Endothelial cell of umbilical vein (primary cell): ENCODE measurements around the gene ADAMTSL3. TPM values are rescaled to one million over a fixed set of nuclear protein-coding genes. Genes with fewer than 3 reads are reported as not detected.

Experiments
- BruUV-seq: library from RNA; stranded (reverse); fragments of 400-500 nt; replicated peaks from 2 replicates; lab custom pipeline; 2021; lab: Mats Ljungman, UMichigan
- CTCF ChIA-PET: fragments of 300-600, 350-600 bp; sonication (Branson Sonifier 250); formaldehyde crosslinking; loops from one replicate; lab custom pipeline; 2021; ENCODE audit warnings: antibody characterized with exemption, inconsistent platforms; lab: Charles Lee
- POLR2A ChIA-PET: fragments of 300-600, 350-600 bp; sonication (Branson Sonifier 250); formaldehyde crosslinking; loops from one replicate; lab custom pipeline; 2021; ENCODE audit warnings: antibody characterized with exemption, inconsistent platforms; lab: Charles Lee
- DNase-seq: peaks from one replicate; pipeline ENCODE4 v3.0.0-alpha.2; 2011; ENCODE audit warnings: low read depth, low spot score
- FAIRE-seq: peaks from 2 replicates; lab custom pipeline; 2011; peaks lifted over from hg19 to GRCh38; lab: Jason Lieb, UNC
- H2AFZ ChIP-seq: 2 replicates; pipeline ENCODE4 v1.6.0; 2012; ENCODE audit warnings: low read depth, low read length, control low read depth, inconsistent platforms
- H3K27ac ChIP-seq: 2 replicates; pipeline ENCODE4 v1.5.1; 2011; ENCODE audit warnings: low read depth, mild to moderate bottlenecking, control low read depth, low read length, moderate library complexity; ENCODE audit not compliant: insufficient read depth
- H3K27me3 ChIP-seq, 2 experiments: 2 replicates each; pipeline versions ENCODE4 v1.6.0 to v1.6.1; 2011; ENCODE audit warnings: low read length in 2 of 2, mixed read lengths in 1 of 2; ENCODE audit not compliant: control insufficient read depth in 2 of 2, insufficient read depth in 2 of 2
- H3K36me3 ChIP-seq, 2 experiments: 2 replicates in 1 of 2; 3 replicates in 1 of 2; pipeline ENCODE4 v1.5.1; 2011; ENCODE audit warnings: low read length in 2 of 2, mild to moderate bottlenecking in 1 of 2, moderate library complexity in 1 of 2; ENCODE audit not compliant: control insufficient read depth in 2 of 2, insufficient read depth in 2 of 2; ENCODE audit errors: extremely low read depth in 1 of 2
- H3K4me1 ChIP-seq: 3 replicates; pipeline ENCODE4 v1.5.1; 2011; ENCODE audit warnings: mild to moderate bottlenecking, low read length; ENCODE audit not compliant: control insufficient read depth, insufficient read depth; ENCODE audit errors: extremely low read depth
- H3K4me2 ChIP-seq: 2 replicates; pipeline ENCODE4 v1.6.1; 2011; ENCODE audit warnings: low read length, control low read depth, mixed read lengths; ENCODE audit not compliant: insufficient read depth
- H3K4me3 ChIP-seq, 3 experiments: fragments of 200-600 bp in 1 of 3; sonication (generic), shearing (Covaris generic) in 1 of 3; replicated peaks in 1 of 3; 2 replicates each; pipeline ENCODE4 v1.5.1; 2011 to 2016; ENCODE audit warnings: control low read depth in 3 of 3, low read length in 3 of 3, mild to moderate bottlenecking in 2 of 3, inconsistent platforms in 1 of 3, low read depth in 1 of 3, moderate library complexity in 1 of 3; ENCODE audit not compliant: insufficient read depth in 1 of 3
- H3K79me2 ChIP-seq: 2 replicates; pipeline ENCODE4 v1.6.0; 2012; ENCODE audit warnings: low read length, inconsistent platforms; ENCODE audit not compliant: control insufficient read depth, insufficient read depth
- H3K9ac ChIP-seq: replicated peaks from 2 replicates; pipeline ENCODE3; 2011; ENCODE audit warnings: low read length, control low read depth; ENCODE audit not compliant: insufficient read depth; ENCODE audit errors: extremely low read depth
- H3K9me1 ChIP-seq: replicated peaks from 3 replicates; pipeline ENCODE4 v1.6.0; 2011; ENCODE audit warnings: mild to moderate bottlenecking, low read length; ENCODE audit not compliant: control insufficient read depth, insufficient read depth; ENCODE audit errors: extremely low read depth
- H3K9me3 ChIP-seq: replicated peaks from 2 replicates; pipeline ENCODE4 v1.5.1; 2012; ENCODE audit warnings: low read length, inconsistent platforms; ENCODE audit not compliant: control insufficient read depth, insufficient read depth
- H4K20me1 ChIP-seq: replicated peaks from 2 replicates; pipeline ENCODE3; 2011; ENCODE audit warnings: mild to moderate bottlenecking, low read length; ENCODE audit not compliant: control insufficient read depth, insufficient read depth; ENCODE audit errors: extremely low read depth
- CTCF ChIP-seq, 2 donors: IDR thresholded peaks; 1 replicate in 1 of 2; 2 replicates in 1 of 2; pipeline ENCODE4 v1.5.1; 2011; ENCODE audit warnings: low read length in 2 of 2, mild to moderate bottlenecking in 2 of 2, moderate library complexity in 2 of 2, control low read depth in 1 of 2, inconsistent platforms in 1 of 2, low read depth in 1 of 2; ENCODE audit not compliant: insufficient read depth in 1 of 2; ENCODE audit errors: extremely low read depth in 1 of 2
- EZH2 ChIP-seq: IDR thresholded peaks from 2 replicates; pipeline ENCODE4 v1.6.1; 2012; ENCODE audit warnings: borderline replicate concordance, low read depth, mild to moderate bottlenecking, moderate library complexity, low read length, inconsistent platforms; ENCODE audit not compliant: severe bottlenecking
- FOS ChIP-seq: IDR thresholded peaks from 2 replicates; pipeline ENCODE4 v1.6.1; 2011; ENCODE audit warnings: mild to moderate bottlenecking, low read length, moderate library complexity, borderline replicate concordance; ENCODE audit not compliant: insufficient read depth
- GATA2 ChIP-seq: IDR thresholded peaks from 2 replicates; pipeline ENCODE4 v1.7.0; 2011; ENCODE audit warnings: low read depth, mild to moderate bottlenecking, moderate library complexity, mixed read lengths, low read length; ENCODE audit not compliant: insufficient read length, insufficient read depth
- JUN ChIP-seq: IDR thresholded peaks from 2 replicates; pipeline ENCODE4 v1.6.1; 2011; ENCODE audit warnings: borderline replicate concordance, low read depth; ENCODE audit not compliant: insufficient read length, insufficient read depth
- MYC ChIP-seq: IDR thresholded peaks from one replicate; pipeline ENCODE4 v1.6.1; 2011; ENCODE audit warnings: mild to moderate bottlenecking, low read depth, low read length
- POLR2A ChIP-seq: IDR thresholded peaks from 2 replicates; pipeline ENCODE4 v1.6.1; 2012; ENCODE audit warnings: low read depth, mild to moderate bottlenecking, control low read depth, low read length
- POLR2AphosphoS5 ChIP-seq: IDR thresholded peaks from 2 replicates; pipeline ENCODE4 v1.6.1; 2012; ENCODE audit warnings: low read depth, mild to moderate bottlenecking, control low read depth, low read length, moderate library complexity; ENCODE audit not compliant: insufficient read depth
- dilution Hi-C: fragments of 300-500 bp; cut with MboI; formaldehyde crosslinking; loops from one replicate; pipeline ENCODE4 v1.15.0; 2019; ENCODE audit warnings: low sequenced_read_pairs; ENCODE audit not compliant: extremely low pct_ligation_motif_present
- intact Hi-C: fragments of 100-400 bp; cut with micrococcal nuclease; formaldehyde crosslinking; loops from one replicate; pipeline ENCODE4 v1.10.0; 2022
- polyA plus RNA-seq, 4 experiments: library from polyadenylated mRNA; depleted of rRNA in 3 of 4; stranded (reverse) in 3 of 4; unstranded in 1 of 4; fragments of >200 nt; gene quantifications; 2 replicates each; pipeline versions ENCODE4 v1.2.1 to v1.2.3, GENCODE V29; 2011 to 2012; ENCODE audit warnings: missing spikeins in 1 of 4
- total RNA-seq: library from RNA; stranded (reverse); gene quantifications from 2 replicates; pipeline ENCODE4 v1.2.3, GENCODE V29; 2021
- TF ChIP-seq, protein P1 (sequence below): IDR thresholded peaks from 2 replicates; pipeline ENCODE4 v1.6.1; 2011; ENCODE audit not compliant: insufficient read depth, insufficient read length

Gene ADAMTSL3
- total and polyA plus RNA-seq, 2 donors (not counting 3 experiments of a cell fraction or from before 2014, with no cell fraction given) = not detected

- CTCF ChIA-PET = no interaction called here
- H3K9me3 ChIP-seq = no peaks in the 10 kb centered on the region
- FAIRE-seq = no peak
- no peaks in the 10 kb centered on the region for H3K9me1 ChIP-seq
- H3K4me3 ChIP-seq = no peak overlapping the region
- H4K20me1 ChIP-seq = no peaks in the 10 kb centered on the region
- H3K79me2 ChIP-seq = no peaks in the 10 kb centered on the region
- intact Hi-C loops = no loop called here
- H2AFZ ChIP-seq = no peak overlapping the region
- no peaks in the 10 kb centered on the region for H3K36me3 ChIP-seq
- POLR2A ChIA-PET = no interaction called here
- dilution Hi-C loops = no loop called here
- no peaks in the 10 kb centered on the region for H3K27me3 ChIP-seq
- no peaks in the 10 kb centered on the region for H3K4me1 ChIP-seq
- BruUV-seq = no TSS peak
- DNase-seq = no peak
- no peak overlapping the region for H3K9ac ChIP-seq
- no peak overlapping the region for H3K27ac ChIP-seq
- no peak overlapping the region for H3K4me2 ChIP-seq
- no peak for TF ChIP-seq POLR2A
- TF ChIP-seq, protein P1, sequence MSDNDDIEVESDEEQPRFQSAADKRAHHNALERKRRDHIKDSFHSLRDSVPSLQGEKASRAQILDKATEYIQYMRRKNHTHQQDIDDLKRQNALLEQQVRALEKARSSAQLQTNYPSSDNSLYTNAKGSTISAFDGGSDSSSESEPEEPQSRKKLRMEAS = no peak
- TF ChIP-seq MYC = no peak
- TF ChIP-seq GATA2 = no peak
- no peak for TF ChIP-seq POLR2AphosphoS5
- TF ChIP-seq CTCF (IDR thresholded peaks at IDR 0.05; ENCODE audit: extremely low read depth in 1 of 2, insufficient read depth in 1 of 2, low read depth in 1 of 2, low read length in 2 of 2) = no peak
- no peak for TF ChIP-seq FOS
- TF ChIP-seq EZH2 = no peak
- TF ChIP-seq JUN = no peak
These were observed 61.2 kb downstream of the ADAMTSL3 start for GRCh38 chr15:83714939-83715628.
